HepG2 (cell line): ENCODE measurements around the gene RNPS1.

Experiments
- CBX5 ChIP-seq: sonication (generic); formaldehyde crosslinking; IDR thresholded peaks from 2 replicates; pipeline ENCODE4 v1.4.0; 2020; ENCODE audit warnings: missing genetic modification reagents, borderline replicate concordance
- CHD2 ChIP-seq: IDR thresholded peaks from 2 replicates; pipeline ENCODE4 v1.6.1; 2011; ENCODE audit warnings: low read depth, low read length, improper control_type of control experiment
- EED ChIP-seq: sonication (generic); formaldehyde crosslinking; IDR thresholded peaks from 2 replicates; pipeline ENCODE4 v1.5.0; 2020; ENCODE audit warnings: mild to moderate bottlenecking, missing genetic modification reagents
- FOSL2 ChIP-seq: sonication (generic); formaldehyde crosslinking; IDR thresholded peaks from 2 replicates; pipeline ENCODE4 v1.4.0; 2020; ENCODE audit warnings: missing genetic modification reagents
- HDAC6 ChIP-seq: fragments of 200-600 bp; sonication (generic); IDR thresholded peaks from 2 replicates; pipeline ENCODE4 v1.7.0; 2017; ENCODE audit warnings: mild to moderate bottlenecking, antibody characterized with exemption, low read length, low read depth
- MYC ChIP-seq: sonication (generic); formaldehyde crosslinking; IDR thresholded peaks from 2 replicates; pipeline ENCODE4 v1.9.0; 2021; ENCODE audit warnings: missing genetic modification reagents, borderline replicate concordance
- NPAS2 ChIP-seq: sonication (generic); formaldehyde crosslinking; IDR thresholded peaks from 2 replicates; pipeline ENCODE4 v1.8.0; 2022; ENCODE audit warnings: mild to moderate bottlenecking, missing genetic modification reagents, borderline replicate concordance
- POLR2AphosphoS5 ChIP-seq: IDR thresholded peaks from 2 replicates; pipeline ENCODE4 v1.6.1; 2012; ENCODE audit warnings: low read depth, low read length
- SMAD1 ChIP-seq: sonication (generic); formaldehyde crosslinking; IDR thresholded peaks from 2 replicates; pipeline ENCODE4 v1.4.0; 2020; ENCODE audit warnings: missing genetic modification reagents, low read depth, mild to moderate bottlenecking, borderline replicate concordance
- ZBTB10 ChIP-seq: sonication (generic); formaldehyde crosslinking; IDR thresholded peaks from 2 replicates; pipeline ENCODE4 v1.4.0; 2020; ENCODE audit warnings: missing genetic modification reagents, borderline replicate concordance
- ZBTB33 ChIP-seq: sonication (generic); formaldehyde crosslinking; IDR thresholded peaks from 2 replicates; pipeline ENCODE4 v1.4.0; 2020; ENCODE audit warnings: missing genetic modification reagents
- ZNF747 ChIP-seq: sonication (generic); formaldehyde crosslinking; IDR thresholded peaks from 2 replicates; pipeline ENCODE4 v1.8.1; 2023; ENCODE audit warnings: missing genetic modification reagents, mild to moderate bottlenecking, borderline replicate concordance

DNA sequence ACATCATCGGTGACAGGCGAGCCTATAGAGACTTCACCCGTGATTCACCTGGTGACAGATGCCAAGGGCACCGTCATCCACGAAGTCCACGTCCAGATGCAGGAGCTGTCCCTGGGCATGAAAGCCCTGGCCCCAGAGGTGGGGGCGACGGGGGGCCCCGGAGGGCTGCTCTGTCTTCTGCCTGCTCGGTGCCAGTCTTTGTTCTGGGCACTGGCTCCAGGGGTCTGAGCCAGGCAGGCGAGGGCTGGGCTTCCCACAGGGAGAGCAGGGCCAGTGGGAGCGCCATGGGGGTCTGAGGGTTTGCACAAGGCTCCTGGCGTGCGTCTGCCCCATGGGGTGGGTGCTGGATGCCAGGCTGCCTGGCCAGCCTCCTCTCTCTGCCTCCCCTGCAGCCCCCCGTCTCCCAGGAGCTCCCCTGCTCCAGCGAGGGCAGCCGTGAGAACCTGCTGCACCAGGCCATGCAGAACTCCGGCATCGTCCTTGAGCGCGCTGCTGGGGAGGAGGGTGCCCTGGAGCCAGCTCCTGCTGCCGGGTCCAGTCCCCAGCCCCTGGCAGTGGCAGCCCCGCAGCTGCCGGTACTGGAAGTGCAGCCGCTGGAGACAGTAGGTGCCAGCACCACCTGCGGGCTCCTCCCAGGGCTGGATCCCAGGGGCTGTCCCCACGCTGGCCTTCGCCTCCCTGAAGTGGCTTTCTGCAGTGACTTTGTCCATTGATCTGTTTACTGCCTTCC is 34.7 kb downstream of the RNPS1 start:
- TF ChIP-seq MYC = no peak
- no peak for TF ChIP-seq HDAC6
- TF ChIP-seq FOSL2 (CRISPR knock-in tag) = no peak
- TF ChIP-seq CHD2 = no peak
- TF ChIP-seq ZBTB33 (CRISPR knock-in tag) = no peak
- TF ChIP-seq NPAS2 (CRISPR knock-in tag) = no peak
- no peak for TF ChIP-seq EED (CRISPR knock-in tag)
- TF ChIP-seq ZNF747 = no peak
- no peak for TF ChIP-seq CBX5 (CRISPR knock-in tag)
- TF ChIP-seq SMAD1 = no peak
- no peak for TF ChIP-seq ZBTB10 (CRISPR knock-in tag)
- no peak for TF ChIP-seq POLR2AphosphoS5
